HEK293 (cell line): ENCODE data around the gene DNAJC17.

Source experiments
- CTCF ChIP-seq: fragments of 450-650 bp; formaldehyde crosslinking; IDR thresholded peaks from 2 replicates; pipeline ENCODE4 v1.5.1; 2016; ENCODE audit warnings: missing biosample characterization, missing genetic modification characterization
- IKZF3 ChIP-seq: fragments of 450-650 bp; IDR thresholded peaks from 2 replicates; pipeline ENCODE4 v1.5.0; 2018; ENCODE audit warnings: missing biosample characterization, mild to moderate bottlenecking, missing genetic modification characterization, moderate library complexity
- PBX3 ChIP-seq: sonication (generic); formaldehyde crosslinking; IDR thresholded peaks from 2 replicates; pipeline ENCODE4 v1.8.1; 2022; ENCODE audit warnings: mild to moderate bottlenecking, moderate library complexity, missing genetic modification reagents
- ZBTB8A ChIP-seq: fragments of 450-650 bp; formaldehyde crosslinking; IDR thresholded peaks from 2 replicates; pipeline ENCODE4 v1.5.1; 2016; ENCODE audit warnings: missing biosample characterization, missing genetic modification characterization
- ZNF398 ChIP-seq: fragments of 450-650 bp; formaldehyde crosslinking; IDR thresholded peaks from 2 replicates; pipeline ENCODE4 v1.5.1; 2017; ENCODE audit warnings: missing biosample characterization, missing genetic modification characterization
- ZNF558 ChIP-seq: fragments of 450-650 bp; formaldehyde crosslinking; IDR thresholded peaks from 2 replicates; pipeline ENCODE4 v1.5.1; 2016; ENCODE audit warnings: missing biosample characterization, missing genetic modification characterization
- ZNF747 ChIP-seq: fragments of 450-650 bp; formaldehyde crosslinking; IDR thresholded peaks from 2 replicates; pipeline ENCODE4 v1.5.1; 2016; ENCODE audit warnings: missing biosample characterization, missing genetic modification characterization
- ZNF830 ChIP-seq: fragments of 450-650 bp; IDR thresholded peaks from 2 replicates; pipeline ENCODE4 v1.5.0; 2018; ENCODE audit warnings: missing biosample characterization, missing genetic modification characterization, low read depth, mild to moderate bottlenecking, moderate library complexity

- TF ChIP-seq ZBTB8A (tag by site-specific recombination) (no peak), CTCF (tag by site-specific recombination) (no peak), ZNF830 (no peak), PBX3 (no peak), ZNF558 (tag by site-specific recombination) (no peak), ZNF747 (tag by site-specific recombination) (no peak), IKZF3 (tag by site-specific recombination) (no peak), ZNF398 (tag by site-specific recombination) (no peak)
These were observed 62.5 kb downstream of the DNAJC17 start for GRCh38 chr15:40744815-40745152.
